Stimulated activated naive CD4-positive, alpha-beta T cell treated with Interleukin-2 at 50 U/mL for 16 hours (primary cell): ENCODE data around the gene ADAMTS15.

Experiments used
- DNase-seq: peaks from one replicate; lab custom pipeline; 2025; lab: John Stamatoyannopoulos, UW

The ADAMTS15 gene

DNA sequence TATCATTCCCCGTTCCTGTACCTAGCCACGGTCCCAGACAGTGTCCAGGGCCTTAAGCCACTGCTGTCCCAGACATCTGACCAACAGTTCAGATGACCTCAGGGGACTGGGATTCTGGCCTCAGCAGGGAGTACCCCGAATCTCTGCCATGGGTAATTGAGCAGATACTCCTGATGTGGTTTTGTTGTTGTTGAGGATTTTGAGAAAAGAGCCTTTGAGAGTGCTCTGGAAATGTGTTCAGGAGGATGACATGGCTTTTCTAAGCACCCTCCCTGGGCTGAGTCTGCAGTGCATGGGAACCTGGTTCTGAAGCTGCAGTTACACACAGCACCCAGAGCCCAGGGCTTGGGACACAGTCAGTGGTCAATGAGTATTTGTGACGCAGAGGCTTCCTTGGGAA, 30.4 kb downstream of the ADAMTS15 start:
- no peak for DNase-seq

DNA sequence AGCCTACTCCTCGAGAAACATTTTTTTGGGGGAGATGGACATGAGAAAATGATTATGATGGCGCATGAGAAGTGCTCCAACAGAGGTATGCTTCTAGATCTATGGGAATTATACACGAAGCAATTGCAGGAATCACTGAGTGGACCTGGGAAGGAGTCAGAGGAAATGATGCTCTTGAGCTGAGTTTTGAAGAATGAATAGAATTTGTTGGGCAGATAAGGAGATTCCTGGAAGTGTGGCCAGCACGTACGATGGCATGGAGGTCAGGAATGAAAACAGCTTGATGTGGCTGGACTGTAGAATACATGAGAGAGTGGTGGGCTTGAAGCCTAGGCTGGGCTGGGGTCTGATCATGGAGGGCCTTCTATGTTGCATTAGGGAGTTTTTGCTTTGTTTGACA, 31.7 kb downstream of the ADAMTS15 start:
- no peak for DNase-seq

DNA sequence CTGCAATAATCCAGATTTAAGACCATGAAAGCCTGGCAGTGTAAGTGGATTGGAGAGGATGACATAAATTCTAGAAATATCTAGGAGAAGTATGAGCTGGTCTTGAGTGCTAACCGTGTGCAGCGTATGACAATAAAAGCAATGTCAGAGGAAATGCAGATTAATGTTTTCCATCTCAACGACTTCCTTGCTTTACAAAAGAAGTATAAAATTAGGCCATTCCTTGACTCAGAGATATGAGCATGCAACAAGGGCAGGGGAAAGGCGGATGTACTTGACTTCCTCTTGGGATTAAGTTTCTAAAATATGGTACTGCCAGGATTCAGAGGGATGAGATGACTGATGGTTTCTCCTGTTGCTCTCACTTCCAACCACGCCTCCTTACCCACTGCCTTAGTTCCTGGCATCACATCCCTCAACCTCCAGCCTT, 32.3 kb downstream of the ADAMTS15 start:
- no peak for DNase-seq

DNA sequence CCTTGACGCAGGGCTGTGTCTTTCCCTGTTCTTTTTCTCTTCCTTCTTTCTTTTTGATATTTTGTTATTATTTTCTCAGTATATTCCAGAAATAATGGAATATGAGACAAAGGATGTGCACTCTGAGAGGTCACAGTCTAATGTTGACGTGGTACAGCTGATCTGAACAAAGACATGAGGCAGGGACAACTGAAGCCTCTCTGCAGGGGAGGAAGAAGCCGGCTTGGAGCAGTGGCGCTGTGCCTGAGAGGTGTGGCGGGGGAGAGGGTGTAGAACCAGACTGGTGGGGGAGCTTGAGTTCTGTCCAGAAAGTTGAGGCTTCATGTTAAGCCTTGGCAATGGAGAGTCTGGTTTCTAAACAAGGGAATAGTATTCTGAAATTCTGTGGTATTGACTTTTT, 34.7 kb downstream of the ADAMTS15 start:
- DNase-seq, result no peak

DNA sequence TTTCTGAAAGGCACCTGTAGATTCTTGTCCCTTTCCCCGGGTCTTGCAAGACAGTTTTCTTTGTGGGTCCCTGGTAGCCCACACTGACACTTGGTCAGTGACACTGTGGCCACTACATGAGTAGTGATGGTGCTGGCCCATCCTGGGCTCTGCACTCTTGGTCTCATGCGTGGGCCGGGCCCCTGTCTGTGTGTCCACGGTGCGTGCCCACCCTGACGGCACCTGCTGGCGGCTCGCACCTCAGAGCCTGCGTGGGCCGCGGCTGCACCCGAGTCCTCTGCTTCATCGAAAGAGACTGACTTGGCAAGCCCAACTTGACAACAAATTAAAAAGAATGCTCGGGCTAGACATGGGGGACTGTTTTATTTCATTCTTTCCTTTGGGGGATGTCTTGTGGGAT, 37.5 kb downstream of the ADAMTS15 start:
- no peak for DNase-seq

DNA sequence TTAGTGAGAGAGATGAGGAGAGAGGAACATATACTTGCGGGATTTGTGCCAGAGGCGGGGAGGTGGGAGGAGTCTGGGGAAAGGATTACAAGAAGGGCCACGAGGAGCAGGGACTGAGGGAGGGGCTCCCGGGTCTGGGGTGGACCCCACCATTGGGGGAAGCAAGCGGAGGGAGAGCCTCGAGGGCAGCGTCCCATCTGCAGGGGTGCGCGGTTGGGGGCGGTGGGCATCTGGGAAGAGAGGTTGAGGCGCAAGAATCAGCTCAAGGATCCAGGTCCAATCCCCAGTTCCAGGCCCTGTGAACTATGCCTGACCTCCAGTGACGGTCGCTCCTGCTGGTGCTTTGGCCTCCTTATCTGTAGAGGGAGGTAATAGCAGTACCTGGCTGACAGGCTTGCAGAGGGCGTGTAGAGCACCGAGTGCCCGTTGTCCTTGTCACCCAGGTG, 38.0 kb downstream of the ADAMTS15 start:
- DNase-seq, result no peak

DNA sequence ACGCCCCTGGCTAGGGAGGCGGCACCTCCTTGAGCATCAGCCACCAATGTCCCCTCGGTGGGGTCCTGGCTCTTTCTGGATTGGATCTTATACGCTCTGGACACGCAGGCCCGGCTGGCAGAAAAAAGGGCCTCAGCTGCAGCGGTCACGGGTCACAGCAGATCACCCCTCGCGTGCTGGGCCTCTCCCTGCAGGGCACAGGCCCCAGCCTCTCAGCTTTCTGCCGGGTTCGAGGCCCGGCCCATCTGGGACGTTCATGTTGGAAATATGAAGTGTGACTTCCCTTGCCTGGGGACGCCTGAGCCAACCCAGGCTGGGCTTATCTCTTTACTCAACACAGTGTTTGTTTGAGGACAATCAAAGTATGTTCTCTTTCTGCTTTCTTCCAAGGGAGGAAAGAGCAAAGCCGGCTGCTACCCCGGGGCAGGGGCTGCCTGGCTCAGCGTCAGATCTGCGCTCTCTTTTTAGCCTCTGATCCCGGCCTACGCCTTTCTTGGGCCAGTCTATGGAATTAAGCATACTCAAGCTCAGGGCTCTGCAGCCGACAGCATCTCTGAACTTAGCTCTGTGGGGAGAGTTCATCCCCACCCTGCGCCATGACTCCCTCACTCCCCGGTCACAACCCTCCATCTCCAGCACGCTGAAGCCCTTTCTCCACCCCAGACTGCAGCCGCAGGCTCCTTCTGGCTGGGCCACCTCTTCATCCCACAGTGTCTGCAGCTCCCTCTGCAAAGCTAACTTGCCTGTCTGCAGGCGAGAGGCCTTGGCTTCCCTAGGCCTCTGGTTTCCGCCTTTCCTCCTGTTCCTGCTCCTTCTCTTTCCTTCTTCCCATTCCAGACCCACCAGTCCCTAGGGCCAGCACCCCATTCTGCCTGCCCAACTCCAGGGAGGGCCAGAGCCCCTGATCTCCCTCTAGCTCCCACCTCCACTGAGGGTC, 38.8 kb downstream of the ADAMTS15 start:
- no peak for DNase-seq

DNA sequence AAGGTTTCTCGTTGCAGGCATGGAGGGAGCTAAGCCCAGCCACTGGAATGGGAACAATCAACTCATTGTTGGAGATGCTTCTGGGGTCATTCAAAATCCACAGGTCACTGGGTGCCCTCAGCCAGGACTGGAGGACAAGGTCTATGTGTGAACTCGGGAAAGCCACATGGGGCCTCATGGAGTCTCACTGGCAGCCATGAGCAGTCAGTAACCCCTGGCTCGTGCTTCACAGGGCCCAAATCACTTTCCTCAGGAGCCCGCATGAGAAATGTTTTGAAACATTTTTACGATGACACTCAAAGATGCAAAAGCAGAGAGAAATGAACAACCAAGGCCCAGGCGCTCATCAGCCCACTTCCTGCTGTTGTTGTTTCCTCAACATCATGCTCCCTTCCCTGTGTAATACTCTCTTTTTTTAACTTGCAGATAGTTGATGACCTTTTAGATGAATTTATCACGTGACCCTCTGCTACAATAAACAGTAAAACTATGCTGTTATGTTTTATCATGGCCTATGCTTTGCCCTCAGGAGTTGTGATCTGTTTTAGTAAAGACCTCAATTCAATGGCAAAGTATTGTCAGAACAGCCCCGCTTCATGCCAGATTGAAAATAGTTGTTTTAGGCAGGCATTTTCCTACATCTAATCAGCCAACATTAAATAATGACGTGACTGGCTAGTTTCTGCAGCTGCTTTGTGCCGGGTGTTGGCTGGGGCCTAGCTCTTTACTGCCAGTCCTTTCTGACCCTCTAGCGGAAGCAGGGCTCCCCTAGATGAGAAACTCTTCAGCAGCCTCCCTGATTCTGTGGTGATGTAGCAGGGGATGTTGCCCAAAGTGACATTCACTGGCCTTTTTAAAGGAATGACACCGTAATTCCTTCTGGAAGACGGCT, 39.7 kb downstream of the ADAMTS15 start:
- DNase-seq, result no peak

DNA sequence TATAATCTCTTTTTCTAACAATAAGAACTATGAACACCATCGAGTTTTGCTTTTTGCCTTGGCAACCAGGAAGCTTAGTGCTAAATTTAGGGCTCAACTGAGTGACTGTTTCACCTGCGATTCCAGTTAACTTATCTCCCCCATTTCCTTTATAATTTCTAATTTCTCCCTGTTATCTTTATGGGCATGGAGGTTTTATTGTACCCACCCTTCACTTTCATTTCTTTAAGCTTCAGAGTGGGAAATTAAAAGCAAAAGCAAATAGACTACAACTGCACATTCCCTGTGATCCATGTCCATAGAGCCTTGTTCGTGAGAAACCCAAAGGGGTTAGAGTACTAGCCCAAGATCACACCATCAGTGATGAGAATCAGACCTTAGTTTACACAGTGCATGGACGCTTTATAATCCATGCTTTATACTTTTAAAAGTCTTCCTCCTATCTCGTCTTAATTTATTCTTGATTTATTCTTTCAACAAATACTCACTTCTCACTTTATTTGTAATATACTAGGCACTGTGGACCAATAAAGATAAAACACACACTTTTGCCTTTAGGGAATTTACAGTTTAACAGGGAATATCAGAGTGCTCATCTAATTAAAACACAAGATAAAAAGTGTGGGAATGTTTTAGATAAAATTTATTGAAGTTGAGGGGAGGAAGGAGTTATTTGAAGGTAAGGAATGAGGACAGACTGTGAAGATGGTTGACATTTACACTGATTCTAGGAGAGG, 40.6 kb downstream of the ADAMTS15 start:
- DNase-seq, result no peak

DNA sequence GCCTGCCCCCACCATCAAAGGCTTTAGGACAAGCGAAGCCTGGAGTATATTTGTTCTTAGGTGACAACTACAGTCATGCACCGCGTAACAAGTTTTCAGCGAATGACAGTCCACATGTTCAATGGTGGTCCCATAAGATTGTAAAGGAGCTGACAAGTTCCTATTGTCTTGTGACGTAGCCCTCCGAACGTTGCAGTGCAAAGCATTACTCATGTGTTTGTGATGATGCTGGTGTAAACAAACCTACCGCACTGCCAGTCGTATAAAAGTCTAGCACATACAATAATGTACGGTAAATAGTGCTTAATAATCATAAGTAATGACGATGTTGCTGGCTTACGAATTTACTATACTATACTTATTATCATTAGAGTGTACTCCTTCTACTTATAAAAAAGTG, 41.3 kb downstream of the ADAMTS15 start:
- no peak for DNase-seq

DNA sequence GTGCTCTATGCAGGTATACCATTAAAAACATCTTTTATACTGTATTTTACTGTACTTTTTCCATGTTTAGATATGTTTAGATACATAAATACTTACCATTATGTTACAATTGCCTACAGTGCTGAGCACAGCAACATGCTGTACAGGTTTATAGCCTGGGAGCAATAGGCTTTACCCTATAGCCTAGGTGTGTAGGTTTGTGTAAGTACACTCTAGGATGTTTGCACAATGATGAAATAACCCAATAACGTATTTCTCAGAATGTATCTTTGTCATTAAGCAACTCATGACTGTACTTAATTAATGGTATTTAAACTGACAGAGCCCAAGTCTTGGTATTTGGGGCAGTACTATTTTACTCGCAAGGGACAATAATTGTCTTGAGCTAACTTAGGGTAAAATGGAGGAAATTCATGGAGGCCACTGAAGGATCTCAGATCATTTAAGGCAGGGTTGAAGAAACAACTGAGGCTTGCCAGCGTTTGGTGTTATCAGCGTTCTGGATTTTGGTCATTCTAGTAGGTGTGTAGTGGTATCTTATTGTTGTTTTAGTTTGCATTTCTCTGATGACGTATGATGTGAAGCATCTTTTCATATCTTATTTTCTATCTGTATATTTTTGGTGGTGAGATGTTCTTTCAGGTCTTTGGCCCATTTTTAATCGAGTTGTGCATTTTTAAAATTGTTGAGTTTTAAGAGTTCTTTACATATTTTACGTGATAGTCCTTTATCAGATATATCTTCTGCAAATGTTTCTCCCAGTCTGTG, 42.4 kb downstream of the ADAMTS15 start:
- no peak for DNase-seq

DNA sequence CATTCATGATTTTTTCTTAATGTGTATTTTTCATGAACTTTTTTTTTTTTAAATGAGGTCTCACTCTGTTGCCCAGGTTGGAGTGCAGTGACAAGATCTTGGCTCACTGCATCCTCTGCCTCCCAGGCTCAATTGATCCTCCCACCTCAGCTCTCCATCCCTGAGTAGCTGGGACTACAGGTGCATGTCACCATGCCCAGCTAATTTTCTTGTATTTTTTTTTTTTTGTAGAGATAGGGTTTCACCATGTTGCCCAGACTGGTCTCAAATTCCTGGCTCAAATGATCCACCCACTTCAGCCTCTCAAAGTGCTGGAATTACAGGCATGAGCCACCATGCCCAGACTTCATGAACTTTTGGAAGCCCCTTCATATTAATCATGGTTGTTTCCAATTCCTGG, 49.7 kb downstream of the ADAMTS15 start:
- DNase-seq, result no peak

DNA sequence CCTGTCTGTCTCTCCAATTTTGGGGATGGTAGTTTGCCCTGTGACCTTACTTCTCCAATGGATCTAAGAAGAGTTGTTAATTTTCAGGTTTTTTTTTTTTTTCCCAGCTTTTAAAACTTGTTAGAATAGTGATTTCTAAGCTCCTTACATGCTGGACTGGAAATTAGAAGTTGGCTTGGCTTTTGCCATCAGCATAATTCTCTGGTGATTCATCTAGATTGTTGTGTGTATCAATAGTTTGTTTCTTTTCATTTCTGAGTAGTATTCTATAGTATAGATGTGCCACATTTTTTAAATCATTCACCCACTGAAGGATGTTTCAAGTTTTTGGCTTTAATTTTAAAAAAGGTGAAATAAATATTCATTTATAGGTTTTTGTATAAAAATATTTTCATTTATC, 51.4 kb downstream of the ADAMTS15 start:
- DNase-seq, result no peak

DNA sequence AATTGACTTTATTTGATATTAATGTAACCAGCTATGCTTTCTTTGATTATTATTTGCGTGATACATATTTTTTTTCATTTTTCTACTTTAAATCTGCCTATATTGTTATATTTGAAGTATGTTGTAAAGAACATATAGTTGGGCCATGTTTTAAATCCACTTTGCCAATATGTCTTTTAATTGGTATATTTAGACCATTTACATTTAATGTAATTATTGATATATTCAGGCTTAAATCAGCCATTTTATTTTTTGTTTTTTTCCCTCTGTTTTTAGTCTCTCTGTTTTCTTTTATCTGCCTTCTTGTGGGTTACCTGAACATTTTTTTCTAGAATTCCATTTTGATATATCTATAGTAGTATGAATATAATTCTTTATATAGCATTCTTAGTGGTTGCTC, 55.9 kb downstream of the ADAMTS15 start:
- DNase-seq, result no peak

DNA sequence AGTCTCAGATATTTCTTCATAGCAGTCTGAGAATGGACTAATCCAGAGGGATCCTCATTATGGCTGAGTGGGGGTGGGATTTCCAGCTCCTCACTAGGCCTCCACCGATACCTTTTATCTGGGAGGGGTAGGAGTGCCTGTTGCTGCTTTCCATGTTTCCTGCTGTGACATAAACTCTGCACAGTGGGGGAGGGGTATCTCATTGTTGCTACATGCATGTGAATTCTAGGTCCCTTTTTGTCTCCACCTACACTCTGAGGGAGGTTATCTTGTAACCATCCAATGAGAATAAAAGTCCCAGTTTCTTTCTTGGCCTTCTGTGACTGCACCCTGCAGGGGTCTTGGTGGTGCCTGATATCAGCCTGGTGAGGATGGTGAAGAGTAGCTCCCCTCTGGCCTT, 60.5 kb downstream of the ADAMTS15 start:
- DNase-seq, result no peak

DNA sequence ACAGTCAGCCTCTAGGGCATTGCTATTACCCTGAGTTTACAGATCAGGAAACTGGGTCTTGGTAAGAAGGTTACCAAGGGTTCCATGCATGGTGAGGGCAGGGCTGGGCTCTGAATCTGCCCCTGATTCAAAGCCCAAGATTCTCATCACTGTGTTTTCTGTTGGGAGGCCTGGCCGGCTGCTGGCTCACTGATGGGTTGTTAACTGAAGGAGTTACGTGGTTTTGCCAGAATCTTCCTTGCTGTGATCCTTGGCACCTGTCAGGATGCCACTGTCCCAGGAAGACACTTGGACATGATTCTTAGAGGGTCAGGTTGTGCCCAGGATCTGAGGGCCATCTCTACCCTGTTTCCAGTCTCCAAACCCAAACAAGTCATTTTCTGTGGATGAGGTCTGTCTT, 61.5 kb downstream of the ADAMTS15 start:
- DNase-seq, result no peak

DNA sequence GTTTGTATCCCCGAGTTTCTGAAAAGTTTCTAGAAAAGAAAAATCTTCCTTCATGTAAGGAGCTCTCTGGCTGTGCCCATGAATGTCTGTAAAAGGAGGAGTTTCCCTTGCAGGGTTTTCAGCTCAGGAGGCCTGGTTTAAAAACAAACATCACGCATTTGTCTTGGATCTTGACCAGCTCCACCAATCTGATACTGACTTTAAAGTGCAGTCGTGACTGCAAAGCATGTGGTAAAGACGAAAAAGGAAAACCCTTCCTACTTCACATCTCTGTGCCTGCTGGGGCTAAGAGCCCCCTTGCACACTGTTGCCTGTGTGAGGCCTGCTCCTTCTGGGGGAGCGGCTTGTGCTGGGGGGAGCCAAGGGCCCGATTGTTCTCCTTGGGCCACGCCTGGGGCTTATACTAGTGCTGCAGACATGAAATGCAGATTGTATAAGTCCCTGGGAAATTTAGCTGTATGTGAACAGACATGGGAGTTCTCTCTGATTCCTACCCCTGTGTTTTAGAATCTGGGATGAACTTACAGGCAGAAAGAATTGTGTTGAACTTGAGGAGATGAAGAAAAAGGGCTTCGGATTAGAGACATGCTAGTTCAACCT, 62.1 kb downstream of the ADAMTS15 start:
- no peak for DNase-seq

DNA sequence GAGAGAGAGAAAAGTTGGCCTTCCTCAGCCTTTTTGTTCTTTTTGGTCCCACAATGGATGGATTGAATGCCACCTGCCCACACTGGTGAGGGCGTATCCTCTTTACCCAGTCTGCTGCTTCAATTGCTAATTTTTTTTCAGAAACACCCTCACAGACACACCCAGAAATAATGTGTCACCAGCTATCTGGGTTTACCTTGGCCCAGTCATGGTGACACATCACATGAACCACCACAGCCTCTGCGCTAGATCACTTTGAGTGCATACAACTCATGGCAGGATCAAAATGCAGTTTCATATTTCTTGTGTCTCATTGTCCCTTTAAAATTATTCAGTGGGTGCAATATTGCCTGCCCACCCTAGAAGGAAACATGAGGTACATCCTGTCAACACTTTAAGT, 63.3 kb downstream of the ADAMTS15 start:
- no peak for DNase-seq

DNA sequence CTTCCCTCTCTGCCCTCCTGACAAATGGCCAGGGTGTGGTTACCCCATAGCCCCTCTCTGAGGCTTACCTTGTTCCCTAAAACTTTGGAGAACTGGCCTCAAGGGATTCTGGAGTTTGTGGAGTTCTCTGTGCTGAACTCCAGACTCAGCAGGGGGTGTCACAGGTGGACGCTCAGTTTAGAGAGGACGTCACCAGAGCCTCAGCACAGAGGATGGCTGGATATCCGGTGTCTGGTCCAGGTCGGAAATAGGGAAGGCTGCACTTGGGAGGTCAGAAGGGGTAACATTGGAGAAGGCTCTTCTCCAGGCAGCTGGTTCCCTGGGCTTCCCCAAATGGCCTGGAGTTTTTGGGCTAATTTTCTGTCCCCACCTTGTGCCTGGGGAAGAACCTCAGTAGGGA, 64.2 kb downstream of the ADAMTS15 start:
- no peak for DNase-seq

DNA sequence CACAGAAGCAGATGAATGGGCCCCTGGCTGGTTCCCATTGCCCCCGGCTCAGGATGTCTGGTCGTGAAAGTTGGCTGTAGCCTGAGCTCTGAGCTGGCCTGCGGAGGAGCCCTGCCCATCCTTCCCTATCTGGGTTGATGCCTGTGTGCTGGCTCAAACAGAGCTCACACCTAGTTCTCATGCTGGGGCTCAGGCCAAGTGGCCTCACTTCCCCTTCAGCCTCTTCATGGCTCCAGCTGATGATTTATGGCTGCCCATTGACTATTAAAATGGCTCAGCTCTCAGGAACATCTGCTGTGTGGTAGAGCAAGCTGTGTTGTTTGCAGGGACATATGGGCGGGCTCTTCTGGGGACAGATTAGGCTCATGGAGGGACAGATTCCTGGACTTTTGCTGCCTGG, 64.7 kb downstream of the ADAMTS15 start:
- no peak for DNase-seq

DNA sequence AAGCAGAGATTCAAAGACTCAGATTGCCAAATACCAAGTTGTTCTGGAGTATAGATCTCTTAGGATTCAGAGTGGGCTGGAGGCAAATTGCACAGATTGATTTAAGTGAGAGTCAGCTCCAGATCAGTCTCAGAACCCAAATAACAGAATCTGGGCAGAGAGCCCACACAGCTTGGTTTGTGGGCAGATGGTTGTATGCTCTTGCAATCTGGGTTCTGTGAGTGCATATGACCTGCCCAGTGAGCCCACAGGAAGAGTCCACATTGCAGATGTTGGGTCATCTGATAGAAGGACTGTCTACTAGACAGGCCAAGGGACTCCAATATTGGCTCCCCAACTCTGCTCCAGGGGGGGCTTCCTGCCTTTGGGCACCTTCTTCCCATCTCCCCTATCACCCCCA, 65.9 kb downstream of the ADAMTS15 start:
- DNase-seq, result no peak
